ENCODE data around the gene CABCOCO1.

DNA sequence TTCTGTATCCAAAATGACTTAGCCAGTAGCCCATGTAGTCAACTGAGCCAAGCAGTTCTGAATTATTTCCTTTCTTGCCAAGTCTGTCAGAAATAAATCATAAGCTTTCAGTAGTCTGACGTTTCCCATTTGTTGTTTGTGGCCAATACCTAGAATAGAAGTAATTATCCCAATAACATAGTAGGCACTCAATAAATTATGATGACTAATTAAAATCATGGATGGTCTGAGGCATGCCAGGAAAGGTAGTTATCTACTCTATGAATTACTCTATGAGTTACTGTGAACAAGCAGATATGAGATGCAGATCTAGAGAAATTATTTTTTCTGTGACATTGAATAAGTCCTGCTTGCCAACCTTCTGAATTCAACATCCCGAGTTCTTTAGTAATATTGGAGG is 2.3 kb downstream of the CABCOCO1 start:
- TF ChIP-seq, protein P1, sequence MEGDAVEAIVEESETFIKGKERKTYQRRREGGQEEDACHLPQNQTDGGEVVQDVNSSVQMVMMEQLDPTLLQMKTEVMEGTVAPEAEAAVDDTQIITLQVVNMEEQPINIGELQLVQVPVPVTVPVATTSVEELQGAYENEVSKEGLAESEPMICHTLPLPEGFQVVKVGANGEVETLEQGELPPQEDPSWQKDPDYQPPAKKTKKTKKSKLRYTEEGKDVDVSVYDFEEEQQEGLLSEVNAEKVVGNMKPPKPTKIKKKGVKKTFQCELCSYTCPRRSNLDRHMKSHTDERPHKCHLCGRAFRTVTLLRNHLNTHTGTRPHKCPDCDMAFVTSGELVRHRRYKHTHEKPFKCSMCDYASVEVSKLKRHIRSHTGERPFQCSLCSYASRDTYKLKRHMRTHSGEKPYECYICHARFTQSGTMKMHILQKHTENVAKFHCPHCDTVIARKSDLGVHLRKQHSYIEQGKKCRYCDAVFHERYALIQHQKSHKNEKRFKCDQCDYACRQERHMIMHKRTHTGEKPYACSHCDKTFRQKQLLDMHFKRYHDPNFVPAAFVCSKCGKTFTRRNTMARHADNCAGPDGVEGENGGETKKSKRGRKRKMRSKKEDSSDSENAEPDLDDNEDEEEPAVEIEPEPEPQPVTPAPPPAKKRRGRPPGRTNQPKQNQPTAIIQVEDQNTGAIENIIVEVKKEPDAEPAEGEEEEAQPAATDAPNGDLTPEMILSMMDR (IDR thresholded peaks at IDR 0.05), result no peak
- TF ChIP-seq EP300 (IDR thresholded peaks at IDR 0.05) (no peak), POLR2AphosphoS5 (IDR thresholded peaks at IDR 0.05) (no peak)
